Measurements from ENCODE around the gene THRB.

- TF ChIP-seq CTCF (IDR thresholded peaks at IDR 0.05) (no peak), EP300 (IDR thresholded peaks at IDR 0.05) (no peak), POLR2A (IDR thresholded peaks at IDR 0.05) (no peak), POLR2AphosphoS5 (IDR thresholded peaks at IDR 0.05) (no peak)
These were observed 10.1 kb upstream of the THRB start for GRCh38 chr3:24504772-24505171.
